Measurements from ENCODE around the gene FPGS.
A peak's percentile ranks its signal among the peaks of the same experiment; 100 is the strongest.

DNA sequence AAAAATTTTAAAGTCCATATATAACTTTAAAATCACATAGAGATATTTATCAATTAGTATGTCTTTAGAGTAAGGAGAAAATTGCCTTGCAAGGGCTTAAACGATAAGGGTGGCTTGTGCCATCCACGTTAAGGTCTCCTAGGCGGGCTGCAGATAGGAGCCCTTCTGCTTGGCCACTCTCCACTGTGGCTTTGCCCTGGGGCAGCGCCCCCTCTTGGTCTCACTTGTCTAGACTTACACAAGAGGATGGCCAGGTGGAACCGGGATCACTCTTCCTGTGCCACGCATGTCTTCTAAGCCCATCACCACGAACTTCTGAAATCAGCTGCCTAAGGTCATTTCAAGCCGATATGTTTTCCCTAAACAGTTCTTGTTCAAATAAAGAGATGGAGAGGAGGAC lies 2.9 kb downstream of the FPGS start:
- TF ChIP-seq CTCF (optimal IDR thresholded peaks at IDR 0.05 in 1 of 3, IDR thresholded peaks at IDR 0.05 in 1 of 3, conservative IDR thresholded peaks at IDR 0.05 in 1 of 3; ENCODE audit: extremely low read depth in 1 of 3, insufficient read depth in 2 of 3, low read length in 3 of 3) (peak in 1 of 3 experiments; percentile 40), EZH2 (IDR thresholded peaks at IDR 0.05; ENCODE audit: low read length) (no peak)
